ENCODE data around the gene CCDC54.

Gene CCDC54

DNA sequence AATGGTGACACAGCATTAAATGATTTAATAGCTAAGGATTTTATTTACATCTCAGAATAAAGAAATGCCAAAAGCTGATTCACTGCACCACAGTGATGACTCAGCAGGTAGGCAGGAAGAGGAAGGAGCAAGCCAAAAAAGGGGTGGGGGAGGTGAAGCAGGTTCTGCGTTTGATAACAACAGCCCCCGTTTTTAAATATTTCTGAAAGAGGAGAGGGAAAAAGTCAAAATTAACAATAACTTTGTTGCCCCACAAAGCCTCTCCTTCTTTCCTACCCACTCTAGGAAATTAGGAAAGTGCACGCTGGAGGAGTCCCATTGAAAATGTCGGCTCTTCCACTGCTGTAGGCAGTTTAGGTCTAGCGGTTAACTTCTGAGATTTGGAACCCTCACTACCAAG is 9.9 kb upstream of the CCDC54 start:
- TF ChIP-seq, protein P1, sequence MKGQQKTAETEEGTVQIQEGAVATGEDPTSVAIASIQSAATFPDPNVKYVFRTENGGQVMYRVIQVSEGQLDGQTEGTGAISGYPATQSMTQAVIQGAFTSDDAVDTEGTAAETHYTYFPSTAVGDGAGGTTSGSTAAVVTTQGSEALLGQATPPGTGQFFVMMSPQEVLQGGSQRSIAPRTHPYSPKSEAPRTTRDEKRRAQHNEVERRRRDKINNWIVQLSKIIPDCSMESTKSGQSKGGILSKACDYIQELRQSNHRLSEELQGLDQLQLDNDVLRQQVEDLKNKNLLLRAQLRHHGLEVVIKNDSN (IDR thresholded peaks at IDR 0.05), result no peak
- TF ChIP-seq EGR1 (IDR thresholded peaks at IDR 0.05), result no peak
- TF ChIP-seq, protein P2, sequence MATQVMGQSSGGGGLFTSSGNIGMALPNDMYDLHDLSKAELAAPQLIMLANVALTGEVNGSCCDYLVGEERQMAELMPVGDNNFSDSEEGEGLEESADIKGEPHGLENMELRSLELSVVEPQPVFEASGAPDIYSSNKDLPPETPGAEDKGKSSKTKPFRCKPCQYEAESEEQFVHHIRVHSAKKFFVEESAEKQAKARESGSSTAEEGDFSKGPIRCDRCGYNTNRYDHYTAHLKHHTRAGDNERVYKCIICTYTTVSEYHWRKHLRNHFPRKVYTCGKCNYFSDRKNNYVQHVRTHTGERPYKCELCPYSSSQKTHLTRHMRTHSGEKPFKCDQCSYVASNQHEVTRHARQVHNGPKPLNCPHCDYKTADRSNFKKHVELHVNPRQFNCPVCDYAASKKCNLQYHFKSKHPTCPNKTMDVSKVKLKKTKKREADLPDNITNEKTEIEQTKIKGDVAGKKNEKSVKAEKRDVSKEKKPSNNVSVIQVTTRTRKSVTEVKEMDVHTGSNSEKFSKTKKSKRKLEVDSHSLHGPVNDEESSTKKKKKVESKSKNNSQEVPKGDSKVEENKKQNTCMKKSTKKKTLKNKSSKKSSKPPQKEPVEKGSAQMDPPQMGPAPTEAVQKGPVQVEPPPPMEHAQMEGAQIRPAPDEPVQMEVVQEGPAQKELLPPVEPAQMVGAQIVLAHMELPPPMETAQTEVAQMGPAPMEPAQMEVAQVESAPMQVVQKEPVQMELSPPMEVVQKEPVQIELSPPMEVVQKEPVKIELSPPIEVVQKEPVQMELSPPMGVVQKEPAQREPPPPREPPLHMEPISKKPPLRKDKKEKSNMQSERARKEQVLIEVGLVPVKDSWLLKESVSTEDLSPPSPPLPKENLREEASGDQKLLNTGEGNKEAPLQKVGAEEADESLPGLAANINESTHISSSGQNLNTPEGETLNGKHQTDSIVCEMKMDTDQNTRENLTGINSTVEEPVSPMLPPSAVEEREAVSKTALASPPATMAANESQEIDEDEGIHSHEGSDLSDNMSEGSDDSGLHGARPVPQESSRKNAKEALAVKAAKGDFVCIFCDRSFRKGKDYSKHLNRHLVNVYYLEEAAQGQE (IDR thresholded peaks at IDR 0.05; ENCODE audit: low read depth), result no peak
- no peak for TF ChIP-seq YY1 (IDR thresholded peaks at IDR 0.05; ENCODE audit: low read depth)
- TF ChIP-seq NFIC (IDR thresholded peaks at IDR 0.05), result peak; percentile 38
- TF ChIP-seq FOXM1 (IDR thresholded peaks at IDR 0.05; ENCODE audit: borderline replicate concordance, low read depth), result no peak

DNA sequence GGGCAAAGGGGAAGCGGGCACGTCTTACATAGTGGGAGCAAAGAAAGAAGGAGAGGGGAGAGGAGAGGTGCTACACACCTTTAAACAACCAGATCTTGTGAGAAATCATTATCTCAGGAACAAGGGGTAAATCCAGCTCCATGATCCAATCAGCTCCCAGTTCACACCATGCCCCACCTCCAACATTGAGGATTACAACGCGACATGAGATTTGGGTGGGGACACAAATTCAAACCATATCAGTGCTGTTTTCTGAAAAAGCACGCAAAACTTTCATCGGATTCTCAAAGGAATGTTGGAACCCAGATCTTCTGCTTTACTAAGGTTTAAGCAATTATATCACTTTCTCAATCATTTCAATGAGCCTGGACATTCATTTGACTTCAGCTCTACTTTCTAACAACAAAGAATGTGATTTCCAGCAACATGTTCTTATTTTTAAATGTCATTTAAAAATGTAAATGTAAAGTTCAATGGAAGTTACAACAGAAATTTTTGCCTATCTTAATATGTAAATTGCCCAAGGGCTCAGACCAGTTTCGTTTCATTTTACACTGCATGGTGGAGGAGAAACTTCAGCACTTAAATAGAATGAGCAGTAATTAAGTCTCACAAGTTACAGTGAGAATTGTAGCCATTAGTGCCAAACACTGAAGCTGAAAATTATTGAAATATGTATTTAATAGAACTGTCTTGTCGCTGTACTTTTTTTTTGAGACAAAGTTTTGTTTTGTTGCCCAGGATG is 8.4 kb upstream of the CCDC54 start:
- TF ChIP-seq, protein P3, sequence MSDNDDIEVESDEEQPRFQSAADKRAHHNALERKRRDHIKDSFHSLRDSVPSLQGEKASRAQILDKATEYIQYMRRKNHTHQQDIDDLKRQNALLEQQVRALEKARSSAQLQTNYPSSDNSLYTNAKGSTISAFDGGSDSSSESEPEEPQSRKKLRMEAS (IDR thresholded peaks at IDR 0.05), result no peak
- no peak for TF ChIP-seq RAD21 (IDR thresholded peaks at IDR 0.05; ENCODE audit: low read depth)
- TF ChIP-seq FOXM1 (IDR thresholded peaks at IDR 0.05; ENCODE audit: borderline replicate concordance, low read depth), result no peak
- TF ChIP-seq, protein P1 (IDR thresholded peaks at IDR 0.05), result no peak
- no peak for TF ChIP-seq YY1 (IDR thresholded peaks at IDR 0.05; ENCODE audit: low read depth)

DNA sequence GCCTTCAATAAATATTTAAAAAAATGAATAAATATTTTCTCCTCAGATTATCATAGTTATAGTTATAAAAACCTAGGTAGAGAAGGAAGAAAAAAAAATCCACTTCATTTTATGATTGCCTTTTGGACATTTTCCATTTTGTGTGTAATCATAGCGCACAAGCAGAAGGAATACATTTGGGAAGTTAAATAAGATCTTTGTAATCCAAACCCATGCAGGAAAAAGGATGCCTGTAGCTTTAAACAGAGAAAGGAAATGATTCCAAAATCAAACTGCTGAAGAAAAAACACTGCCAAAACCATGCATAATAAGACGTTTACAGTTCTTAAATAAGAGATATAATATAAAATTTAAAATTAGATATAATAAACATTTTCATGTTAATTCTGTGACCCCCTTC is 7.4 kb upstream of the CCDC54 start:
- no peak for TF ChIP-seq TAF1 (IDR thresholded peaks at IDR 0.05; ENCODE audit: low read depth)
- no peak for TF ChIP-seq RAD21 (IDR thresholded peaks at IDR 0.05; ENCODE audit: low read depth)
- no peak for TF ChIP-seq CEBPB (IDR thresholded peaks at IDR 0.05)
- TF ChIP-seq, protein P2 (IDR thresholded peaks at IDR 0.05; ENCODE audit: low read depth), result no peak
- no peak for TF ChIP-seq FOXM1 (IDR thresholded peaks at IDR 0.05; ENCODE audit: borderline replicate concordance, low read depth)
- TF ChIP-seq TCF12 (IDR thresholded peaks at IDR 0.05; ENCODE audit: low read depth), result no peak

DNA sequence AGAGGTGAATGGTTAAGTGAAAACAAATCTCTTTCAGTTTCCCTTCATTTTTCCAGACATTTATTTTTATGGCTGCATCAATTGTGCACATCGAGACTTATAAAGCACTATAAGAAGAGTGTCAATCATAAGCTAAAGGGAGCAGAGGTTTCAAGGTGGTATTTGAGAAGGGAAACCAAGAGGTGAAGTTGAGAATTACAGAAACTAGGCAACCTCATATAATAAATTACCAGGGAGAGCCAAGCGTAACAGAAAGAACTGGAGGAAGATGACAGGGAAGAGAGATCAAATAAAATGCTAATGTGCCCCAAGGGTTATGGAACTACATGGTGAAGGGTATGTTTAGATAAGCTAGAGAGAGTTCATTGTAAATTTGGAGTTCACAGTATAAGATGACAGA is 6.3 kb upstream of the CCDC54 start:
- TF ChIP-seq NFIC (IDR thresholded peaks at IDR 0.05) (no peak), ZBTB7A (IDR thresholded peaks at IDR 0.05; ENCODE audit: low read depth) (no peak), FOXM1 (IDR thresholded peaks at IDR 0.05; ENCODE audit: borderline replicate concordance, low read depth) (no peak), TEAD4 (IDR thresholded peaks at IDR 0.05) (no peak), TCF12 (IDR thresholded peaks at IDR 0.05; ENCODE audit: low read depth) (no peak), YY1 (IDR thresholded peaks at IDR 0.05; ENCODE audit: low read depth) (no peak), EGR1 (IDR thresholded peaks at IDR 0.05) (no peak), RAD21 (IDR thresholded peaks at IDR 0.05; ENCODE audit: low read depth) (no peak), TAF1 (IDR thresholded peaks at IDR 0.05; ENCODE audit: low read depth) (no peak), CEBPB (IDR thresholded peaks at IDR 0.05) (no peak), CREB1 (IDR thresholded peaks at IDR 0.05; ENCODE audit: low read depth) (no peak), EP300 (IDR thresholded peaks at IDR 0.05; ENCODE audit: borderline replicate concordance) (no peak)
- TF ChIP-seq, protein P2 (IDR thresholded peaks at IDR 0.05; ENCODE audit: low read depth), result no peak
- TF ChIP-seq, protein P3 (IDR thresholded peaks at IDR 0.05), result no peak
- TF ChIP-seq, protein P1 (IDR thresholded peaks at IDR 0.05), result no peak

Data from Ishikawa (cell line).